ENCODE data around the gene LAGE3. TPM values are rescaled to one million over a fixed set of nuclear protein-coding genes. Genes with fewer than 3 reads are reported as not detected.
A peak's percentile ranks its signal among the peaks of the same experiment; 100 is the strongest.

The LAGE3 gene
- total RNA-seq, 6 experiments from 2014 or later, result 8.4 to 24.9 (median 10.8) TPM

DNA sequence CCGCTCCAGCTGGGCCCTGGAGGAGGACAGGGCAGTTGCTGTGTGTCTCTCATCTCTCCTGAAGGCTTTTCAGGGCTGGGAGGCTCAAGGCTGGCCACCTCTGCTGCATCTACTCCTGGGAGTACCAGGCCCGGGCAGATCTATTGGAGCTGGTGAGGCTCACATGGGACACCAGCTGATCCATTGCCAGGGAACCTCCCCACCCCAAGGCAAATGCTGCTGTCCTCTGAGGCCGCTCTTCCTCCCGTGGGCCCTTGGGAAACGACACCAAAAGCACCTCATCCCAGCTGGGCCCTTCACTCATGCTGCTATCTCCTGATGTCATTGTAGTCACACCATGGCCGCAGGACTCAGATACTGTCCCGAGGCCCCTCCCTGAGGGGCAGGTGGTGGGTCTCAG lies 3.7 kb upstream of the LAGE3 start:
- no peaks in the 10 kb centered on the region for H3K9me3 ChIP-seq
- H3K27ac ChIP-seq, result no peak overlapping the region
- H3K4me1 ChIP-seq, result no peaks in the 10 kb centered on the region
- intact Hi-C loops (cut with DNase I), result no loop called here
- TF ChIP-seq, protein P1, sequence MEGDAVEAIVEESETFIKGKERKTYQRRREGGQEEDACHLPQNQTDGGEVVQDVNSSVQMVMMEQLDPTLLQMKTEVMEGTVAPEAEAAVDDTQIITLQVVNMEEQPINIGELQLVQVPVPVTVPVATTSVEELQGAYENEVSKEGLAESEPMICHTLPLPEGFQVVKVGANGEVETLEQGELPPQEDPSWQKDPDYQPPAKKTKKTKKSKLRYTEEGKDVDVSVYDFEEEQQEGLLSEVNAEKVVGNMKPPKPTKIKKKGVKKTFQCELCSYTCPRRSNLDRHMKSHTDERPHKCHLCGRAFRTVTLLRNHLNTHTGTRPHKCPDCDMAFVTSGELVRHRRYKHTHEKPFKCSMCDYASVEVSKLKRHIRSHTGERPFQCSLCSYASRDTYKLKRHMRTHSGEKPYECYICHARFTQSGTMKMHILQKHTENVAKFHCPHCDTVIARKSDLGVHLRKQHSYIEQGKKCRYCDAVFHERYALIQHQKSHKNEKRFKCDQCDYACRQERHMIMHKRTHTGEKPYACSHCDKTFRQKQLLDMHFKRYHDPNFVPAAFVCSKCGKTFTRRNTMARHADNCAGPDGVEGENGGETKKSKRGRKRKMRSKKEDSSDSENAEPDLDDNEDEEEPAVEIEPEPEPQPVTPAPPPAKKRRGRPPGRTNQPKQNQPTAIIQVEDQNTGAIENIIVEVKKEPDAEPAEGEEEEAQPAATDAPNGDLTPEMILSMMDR (IDR thresholded peaks at IDR 0.05), result no peak
- no peak for TF ChIP-seq POLR2A (IDR thresholded peaks at IDR 0.05)
- H3K4me3 ChIP-seq, result no peak overlapping the region
- H3K27me3 ChIP-seq, result no peaks in the 10 kb centered on the region
- DNase-seq (no peak), ATAC-seq (no peak)
- no CpG with 5 or more reads among the region's 7 CpGs for WGBS (ENCODE audit: insufficient coverage, low coverage, low lambda C conversion rate, missing lambda C conversion rate)
- H3K36me3 ChIP-seq, result no peaks in the 10 kb centered on the region

DNA sequence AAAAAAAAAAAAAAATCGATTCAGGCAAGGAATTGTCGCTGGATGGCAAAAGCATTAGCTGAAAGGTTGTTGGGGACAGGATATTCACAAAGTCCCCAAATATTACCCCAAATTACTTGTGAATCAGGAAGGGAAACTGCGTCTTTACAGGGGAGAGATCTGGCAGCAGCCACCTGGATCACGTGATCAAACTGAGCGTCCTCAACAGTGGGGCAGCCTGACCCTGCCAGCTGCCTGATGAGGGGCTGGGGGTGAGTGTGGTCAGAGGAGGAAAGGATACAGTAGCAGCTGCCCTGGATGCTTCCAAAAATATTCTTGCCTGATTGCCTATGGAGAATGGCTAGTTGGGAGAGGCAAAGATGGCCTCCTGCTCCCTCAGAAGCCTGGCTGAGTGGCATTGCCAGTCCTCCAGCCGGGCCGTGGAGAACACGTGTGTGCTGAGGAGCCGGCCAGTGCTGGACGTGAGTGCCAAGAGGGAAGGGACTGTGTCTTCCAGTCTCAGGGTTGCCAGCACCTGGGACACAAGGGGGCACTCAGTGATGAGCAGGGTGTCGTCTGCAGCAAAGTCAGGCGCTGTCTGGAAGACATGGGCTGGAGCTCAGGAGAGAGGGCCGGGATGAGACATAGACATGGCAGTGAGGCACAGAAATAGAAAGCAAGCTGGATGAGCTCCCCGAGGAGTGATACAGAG lies 3.0 kb upstream of the LAGE3 start:
- 57% methylated on average over 8 of the region's 14 CpGs for WGBS (ENCODE audit: insufficient coverage, low coverage, low lambda C conversion rate, missing lambda C conversion rate)
- DNase-seq, result peak in 1 of 3 donors; percentile 13

DNA sequence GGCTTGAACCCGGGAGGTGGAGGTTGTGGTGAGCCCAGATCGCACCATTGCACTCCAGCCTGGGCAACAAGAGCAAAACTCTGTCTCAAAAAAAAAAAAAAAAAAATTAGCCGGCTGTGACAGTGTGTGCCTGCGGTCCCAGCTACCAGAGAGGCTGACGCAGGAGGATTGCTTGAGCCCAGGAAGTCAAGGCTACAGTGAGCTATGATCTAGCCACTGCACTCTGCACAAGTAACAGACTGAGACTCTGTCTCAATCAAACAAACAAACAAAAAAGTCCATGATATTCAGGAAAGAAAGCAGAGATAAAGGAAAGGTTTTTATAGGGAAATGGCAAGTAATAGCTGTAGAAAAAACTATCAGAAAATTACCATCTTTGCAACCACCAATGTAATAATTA lies 2.1 kb upstream of the LAGE3 start:
- Histone ChIP-seq H3K27me3 (no peaks in the 10 kb centered on the region), H3K4me1 (no peaks in the 10 kb centered on the region), H3K9me3 (no peaks in the 10 kb centered on the region), H3K27ac (no peak overlapping the region), H3K36me3 (no peaks in the 10 kb centered on the region), H3K4me3 (no peak overlapping the region)
- DNase-seq (no peak), ATAC-seq (no peak)
- whole genome bisulfite sequencing (ENCODE audit: insufficient coverage, low coverage, low lambda C conversion rate, missing lambda C conversion rate), result 68% methylated on average over 5 of the region's 5 CpGs
- intact Hi-C loops (cut with DNase I), result no loop called here
- TF ChIP-seq, protein P1 (IDR thresholded peaks at IDR 0.05), result no peak
- TF ChIP-seq POLR2A (IDR thresholded peaks at IDR 0.05), result no peak

More for the DNA sequence above, 3.0 kb upstream of the LAGE3 start:
- Histone ChIP-seq H3K36me3 (no peaks in the 10 kb centered on the region), H3K9me3 (no peaks in the 10 kb centered on the region), H3K27me3 (no peaks in the 10 kb centered on the region), H3K27ac (no peak overlapping the region), H3K4me3 (no peak overlapping the region), H3K4me1 (no peaks in the 10 kb centered on the region)
- no peak for ATAC-seq
- intact Hi-C loops (cut with DNase I), result no loop called here
- TF ChIP-seq POLR2A (IDR thresholded peaks at IDR 0.05), result no peak
- TF ChIP-seq, protein P1 (IDR thresholded peaks at IDR 0.05), result no peak

DNA sequence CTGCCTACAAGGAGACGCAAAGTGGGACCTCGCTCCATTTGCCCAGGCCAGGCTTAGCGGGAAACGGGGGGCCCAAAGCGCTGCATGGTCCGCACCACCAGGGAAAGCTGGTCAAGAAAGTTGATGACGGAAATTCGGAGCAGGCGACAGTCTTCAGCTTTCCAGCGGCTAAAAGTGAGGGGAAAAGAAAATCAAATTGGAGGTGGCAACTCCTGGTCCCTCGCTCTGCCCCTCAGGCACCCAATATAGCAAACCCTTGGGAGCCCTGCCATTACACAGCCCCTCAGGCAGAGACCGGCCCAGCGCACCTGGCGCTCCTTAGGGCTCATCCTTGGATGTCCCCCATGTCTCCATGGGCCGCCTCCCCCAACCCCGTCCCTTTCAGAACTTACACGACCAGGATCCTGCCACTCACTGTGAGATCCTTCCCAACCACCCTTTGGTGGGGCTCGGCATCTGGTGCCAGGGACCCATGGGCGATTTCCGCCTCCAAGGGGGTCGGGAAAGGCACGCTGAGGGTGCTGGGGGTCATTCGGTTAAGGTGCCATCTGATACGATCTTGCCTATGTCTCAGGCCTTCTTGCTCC lies 1.1 kb downstream of the LAGE3 start:
- peak in 1 of 3 donors; percentile 21 for DNase-seq
- WGBS (ENCODE audit: insufficient coverage, low coverage, low lambda C conversion rate, missing lambda C conversion rate), result 50% methylated on average over 1 of the region's 24 CpGs
- TF ChIP-seq, protein P1 (IDR thresholded peaks at IDR 0.05), result no peak
- TF ChIP-seq POLR2A (IDR thresholded peaks at IDR 0.05), result no peak
- H3K27ac ChIP-seq, result peak overlapping the region in 1 of 3 donors; percentile 73
- ATAC-seq, result no peak
- H3K27me3 ChIP-seq, result no peaks in the 10 kb centered on the region
- H3K4me1 ChIP-seq, result no peaks in the 10 kb centered on the region
- H3K36me3 ChIP-seq, result no peaks in the 10 kb centered on the region
- H3K4me3 ChIP-seq, result peak overlapping the region; percentile 36 to 51 (median 37)
- H3K9me3 ChIP-seq, result no peaks in the 10 kb centered on the region
- intact Hi-C loops (cut with DNase I), result no loop called here

All from right lobe of liver (tissue), 6 donors.